GM13976 (cell line): ENCODE measurements around the gene TGM1.
"Not testable (repeated sequence)": the region's sequence is repeated elsewhere in the genome, so short reads cannot be mapped to it uniquely, and the experiment has no call there.

Experiments used
- DNase-seq: peaks from one replicate; pipeline ENCODE4 v3.0.0; 2012; ENCODE audit warnings: low spot score
- CTCF ChIP-seq: IDR thresholded peaks from 2 replicates; pipeline ENCODE4 v1.5.1; 2012; ENCODE audit warnings: borderline replicate concordance, mild to moderate bottlenecking; ENCODE audit not compliant: insufficient read depth; ENCODE audit errors: extremely low read depth, missing control alignments, control extremely low read depth
- in situ Hi-C: fragments of 300-500 bp; cut with MboI; formaldehyde crosslinking; loops from one replicate; pipeline ENCODE4 v1.12.0; 2022; ENCODE audit warnings: low sequenced_read_pairs, mixed read lengths, inconsistent platforms; ENCODE audit not compliant: unreplicated experiment

TGM1 gene

GRCh38 chr14:24207104-24207551, 55.8 kb downstream of the TGM1 start:
- in situ Hi-C loops: no loop called here
- no peak for DNase-seq
- no peak for TF ChIP-seq CTCF

- DNase-seq: no peak
- in situ Hi-C loops: no loop called here
- no peak for TF ChIP-seq CTCF
Observed at GRCh38 chr14:24206260-24207103, 56.5 kb downstream of the TGM1 start.

- in situ Hi-C loops: no loop called here
- TF ChIP-seq CTCF: no peak
- no peak for DNase-seq
Observed at GRCh38 chr14:24204163-24205146, 58.5 kb downstream of the TGM1 start.

GRCh38 chr14:24203249-24203886, 59.6 kb downstream of the TGM1 start:
- DNase-seq, in situ Hi-C loops: not testable (repeated sequence)

- DNase-seq, in situ Hi-C loops: not testable (repeated sequence)
Observed at GRCh38 chr14:24202538-24202937, 60.4 kb downstream of the TGM1 start.
